Sigmoid colon (tissue), 4 donors: ENCODE results near the gene MYL12B.

Experiments used
- EP300 ChIP-seq, 4 donors: sonication (generic); formaldehyde crosslinking; IDR thresholded peaks; one replicate each; pipeline ENCODE4 v1.6.1; 2017; ENCODE audit warnings: antibody characterized with exemption in 4 of 4
- POLR2A ChIP-seq, 2 donors: fragments of 450-650 bp; IDR thresholded peaks; one replicate each; pipeline ENCODE4 v1.6.1; 2016; ENCODE audit warnings: antibody characterized with exemption in 2 of 2, mild to moderate bottlenecking in 2 of 2, moderate library complexity in 2 of 2
- POLR2AphosphoS5 ChIP-seq, 4 donors: sonication (generic); formaldehyde crosslinking; IDR thresholded peaks; one replicate each; pipeline ENCODE4 v1.6.1; 2017; ENCODE audit warnings: antibody characterized with exemption in 4 of 4
- TF ChIP-seq, protein P1 (sequence below), 4 experiments: fragments of 450-650 bp in 3 of 4; fragments of 200-600 bp in 1 of 4; IDR thresholded peaks; one replicate each; pipeline ENCODE4 v1.5.1; 2016 to 2019; ENCODE audit warnings: antibody characterized with exemption in 4 of 4, mild to moderate bottlenecking in 3 of 4, moderate library complexity in 2 of 4

DNA sequence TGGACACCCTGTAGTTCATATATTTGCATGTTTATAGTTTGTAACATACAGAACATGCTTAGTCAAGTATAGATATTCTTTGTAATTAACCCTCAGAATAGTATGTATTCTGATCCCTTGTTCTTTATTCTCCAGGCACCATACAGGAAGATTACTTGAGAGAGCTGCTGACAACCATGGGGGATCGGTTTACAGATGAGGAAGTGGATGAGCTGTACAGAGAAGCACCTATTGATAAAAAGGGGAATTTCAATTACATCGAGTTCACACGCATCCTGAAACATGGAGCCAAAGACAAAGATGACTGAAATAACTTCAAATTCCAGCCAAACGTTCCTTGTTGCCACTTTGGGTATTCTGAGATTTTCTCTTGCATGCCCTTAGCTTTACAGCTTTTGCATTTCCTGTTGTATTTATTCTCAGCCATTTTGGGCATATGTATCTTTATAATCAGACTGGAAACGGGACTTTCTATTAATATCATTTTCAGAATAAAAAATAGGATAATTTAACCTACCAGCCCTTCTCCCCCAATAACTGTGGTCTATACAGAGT, 6.2 kb upstream of the MYL12B start:
- TF ChIP-seq, protein P1, sequence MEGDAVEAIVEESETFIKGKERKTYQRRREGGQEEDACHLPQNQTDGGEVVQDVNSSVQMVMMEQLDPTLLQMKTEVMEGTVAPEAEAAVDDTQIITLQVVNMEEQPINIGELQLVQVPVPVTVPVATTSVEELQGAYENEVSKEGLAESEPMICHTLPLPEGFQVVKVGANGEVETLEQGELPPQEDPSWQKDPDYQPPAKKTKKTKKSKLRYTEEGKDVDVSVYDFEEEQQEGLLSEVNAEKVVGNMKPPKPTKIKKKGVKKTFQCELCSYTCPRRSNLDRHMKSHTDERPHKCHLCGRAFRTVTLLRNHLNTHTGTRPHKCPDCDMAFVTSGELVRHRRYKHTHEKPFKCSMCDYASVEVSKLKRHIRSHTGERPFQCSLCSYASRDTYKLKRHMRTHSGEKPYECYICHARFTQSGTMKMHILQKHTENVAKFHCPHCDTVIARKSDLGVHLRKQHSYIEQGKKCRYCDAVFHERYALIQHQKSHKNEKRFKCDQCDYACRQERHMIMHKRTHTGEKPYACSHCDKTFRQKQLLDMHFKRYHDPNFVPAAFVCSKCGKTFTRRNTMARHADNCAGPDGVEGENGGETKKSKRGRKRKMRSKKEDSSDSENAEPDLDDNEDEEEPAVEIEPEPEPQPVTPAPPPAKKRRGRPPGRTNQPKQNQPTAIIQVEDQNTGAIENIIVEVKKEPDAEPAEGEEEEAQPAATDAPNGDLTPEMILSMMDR (IDR thresholded peaks at IDR 0.05), result no peak
- TF ChIP-seq EP300 (IDR thresholded peaks at IDR 0.05) (no peak), POLR2A (IDR thresholded peaks at IDR 0.05) (no peak), POLR2AphosphoS5 (IDR thresholded peaks at IDR 0.05) (no peak)
